HG03060 (cell line): ENCODE results near the gene NFAM1.

Experiments used
- ATAC-seq: cut with Tn5 transposase; IDR thresholded peaks from one replicate; pipeline ENCODE4 v1.9.1; 2021; ENCODE audit warnings: low read depth, moderate number of reproducible peaks; ENCODE audit not compliant: unreplicated experiment

The NFAM1 gene

GRCh38 chr22:42432020-42432596 is at the start of gene NFAM1:
Gene NFAM1 (minus strand): TSS chr22:42432403. CDS start chr22:42432357, 46 bp downstream.
- ATAC-seq: no peak

- no peak for ATAC-seq
These were observed 42.9 kb upstream of the NFAM1 start for GRCh38 chr22:42475122-42475521.

GRCh38 chr22:42473484-42474193 is 41.4 kb upstream of the NFAM1 start:
- ATAC-seq: no peak

- ATAC-seq: no peak
These were observed 40.5 kb upstream of the NFAM1 start for GRCh38 chr22:42472671-42473070.

GRCh38 chr22:42471441-42471840 is 39.2 kb upstream of the NFAM1 start:
- no peak for ATAC-seq

GRCh38 chr22:42470366-42471082 is 38.3 kb upstream of the NFAM1 start:
- no peak for ATAC-seq

GRCh38 chr22:42468841-42469240 is 36.6 kb upstream of the NFAM1 start:
- ATAC-seq: no peak

GRCh38 chr22:42462016-42462415 is 29.8 kb upstream of the NFAM1 start:
- ATAC-seq: no peak

GRCh38 chr22:42461511-42461910 is 29.3 kb upstream of the NFAM1 start:
- ATAC-seq: no peak

- ATAC-seq: no peak
These were observed 27.3 kb upstream of the NFAM1 start for GRCh38 chr22:42459287-42460063.

GRCh38 chr22:42452916-42453315 is 20.7 kb upstream of the NFAM1 start:
- no peak for ATAC-seq

- no peak for ATAC-seq
These were observed 20.3 kb upstream of the NFAM1 start for GRCh38 chr22:42452456-42452855.

- ATAC-seq: no peak
These were observed 19.4 kb upstream of the NFAM1 start for GRCh38 chr22:42451499-42452145.

GRCh38 chr22:42450862-42451261 is 18.7 kb upstream of the NFAM1 start:
- ATAC-seq: no peak

GRCh38 chr22:42446151-42446550 is 13.9 kb upstream of the NFAM1 start:
- no peak for ATAC-seq

GRCh38 chr22:42444077-42444904 is 12.1 kb upstream of the NFAM1 start:
- ATAC-seq: no peak

- ATAC-seq: no peak
These were observed 11.3 kb upstream of the NFAM1 start for GRCh38 chr22:42443240-42444076.

GRCh38 chr22:42442748-42443147 is 10.5 kb upstream of the NFAM1 start:
- no peak for ATAC-seq

- no peak for ATAC-seq
These were observed 8.5 kb upstream of the NFAM1 start for GRCh38 chr22:42440728-42441127.
